HG03025 (cell line): Measurements from ENCODE around the gene XPO6.
"Not testable (repeated sequence)": the region's sequence is repeated elsewhere in the genome, so short reads cannot be mapped to it uniquely, and the experiment has no call there.

Experiments used
- ATAC-seq: cut with Tn5 transposase; IDR thresholded peaks from one replicate; pipeline ENCODE4 v1.9.1; 2021; ENCODE audit warnings: mild to moderate bottlenecking, moderate library complexity; ENCODE audit not compliant: unreplicated experiment, low FRiP score

XPO6 gene, protein sequence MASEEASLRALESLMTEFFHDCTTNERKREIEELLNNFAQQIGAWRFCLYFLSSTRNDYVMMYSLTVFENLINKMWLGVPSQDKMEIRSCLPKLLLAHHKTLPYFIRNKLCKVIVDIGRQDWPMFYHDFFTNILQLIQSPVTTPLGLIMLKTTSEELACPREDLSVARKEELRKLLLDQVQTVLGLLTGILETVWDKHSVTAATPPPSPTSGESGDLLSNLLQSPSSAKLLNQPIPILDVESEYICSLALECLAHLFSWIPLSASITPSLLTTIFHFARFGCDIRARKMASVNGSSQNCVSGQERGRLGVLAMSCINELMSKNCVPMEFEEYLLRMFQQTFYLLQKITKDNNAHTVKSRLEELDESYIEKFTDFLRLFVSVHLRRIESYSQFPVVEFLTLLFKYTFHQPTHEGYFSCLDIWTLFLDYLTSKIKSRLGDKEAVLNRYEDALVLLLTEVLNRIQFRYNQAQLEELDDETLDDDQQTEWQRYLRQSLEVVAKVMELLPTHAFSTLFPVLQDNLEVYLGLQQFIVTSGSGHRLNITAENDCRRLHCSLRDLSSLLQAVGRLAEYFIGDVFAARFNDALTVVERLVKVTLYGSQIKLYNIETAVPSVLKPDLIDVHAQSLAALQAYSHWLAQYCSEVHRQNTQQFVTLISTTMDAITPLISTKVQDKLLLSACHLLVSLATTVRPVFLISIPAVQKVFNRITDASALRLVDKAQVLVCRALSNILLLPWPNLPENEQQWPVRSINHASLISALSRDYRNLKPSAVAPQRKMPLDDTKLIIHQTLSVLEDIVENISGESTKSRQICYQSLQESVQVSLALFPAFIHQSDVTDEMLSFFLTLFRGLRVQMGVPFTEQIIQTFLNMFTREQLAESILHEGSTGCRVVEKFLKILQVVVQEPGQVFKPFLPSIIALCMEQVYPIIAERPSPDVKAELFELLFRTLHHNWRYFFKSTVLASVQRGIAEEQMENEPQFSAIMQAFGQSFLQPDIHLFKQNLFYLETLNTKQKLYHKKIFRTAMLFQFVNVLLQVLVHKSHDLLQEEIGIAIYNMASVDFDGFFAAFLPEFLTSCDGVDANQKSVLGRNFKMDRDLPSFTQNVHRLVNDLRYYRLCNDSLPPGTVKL

DNA sequence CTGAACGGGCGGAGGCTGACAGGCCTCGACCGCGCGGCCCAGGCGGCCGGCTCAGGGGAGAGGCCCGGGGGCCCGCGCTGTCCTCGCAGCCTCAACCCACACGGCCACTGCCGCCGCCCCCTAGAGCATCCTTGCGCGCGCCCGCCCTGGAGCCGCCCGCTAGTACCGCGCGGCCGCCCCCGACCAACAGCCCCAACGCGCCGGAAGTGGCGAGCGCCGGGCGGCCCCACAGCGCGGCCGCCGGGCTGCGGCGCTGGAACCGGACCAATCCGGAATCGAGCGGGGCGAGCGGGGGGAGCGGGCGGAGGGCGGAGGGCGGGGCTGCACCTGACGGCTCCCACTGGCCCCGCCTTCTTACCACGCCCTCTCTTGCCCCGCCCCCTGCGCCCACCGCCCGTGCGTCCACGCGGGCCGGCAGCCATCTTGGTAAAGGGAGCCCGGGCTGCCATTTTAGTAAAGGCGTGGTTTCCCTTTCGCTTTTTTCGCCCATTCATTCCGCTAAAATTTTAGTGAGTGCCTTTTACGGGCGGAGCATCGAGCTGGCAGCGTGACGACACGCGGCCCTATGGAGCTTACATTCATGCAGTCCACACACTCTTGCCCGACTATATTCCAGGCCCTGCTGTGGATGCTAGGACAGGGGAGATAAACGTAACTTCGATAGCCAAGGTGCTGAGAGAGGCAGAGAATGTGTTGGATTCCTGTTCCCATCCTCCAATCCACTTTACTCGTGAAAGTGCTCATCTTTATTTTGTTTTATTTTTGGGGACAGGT is at the start of gene XPO6:
XPO6 (minus strand) TSS at position 208 of the 774 bp plus-strand sequence. CDS start 597 bp downstream, outside the sequence.
- ATAC-seq: peak; percentile 61

DNA sequence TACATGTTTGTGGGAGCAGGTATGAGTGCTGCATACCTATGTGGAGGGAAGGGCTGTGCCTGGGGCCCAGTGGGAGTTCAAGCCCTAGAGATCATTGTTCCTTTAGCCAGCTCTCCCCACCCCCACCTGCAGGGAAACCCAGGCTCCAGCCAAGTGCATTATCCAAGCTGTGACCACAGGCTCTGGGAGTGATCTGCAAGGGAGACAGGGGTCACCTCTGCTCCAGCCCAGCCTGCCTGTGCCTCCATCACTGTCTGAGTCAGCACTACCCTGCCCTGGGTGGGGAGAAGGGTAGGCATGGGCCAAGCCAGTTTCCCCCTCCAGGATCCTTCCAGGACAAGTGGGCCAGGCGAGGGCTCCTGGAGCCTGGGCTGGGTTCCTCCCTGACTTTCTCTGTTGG is 48.4 kb upstream of the XPO6 start:
- no peak for ATAC-seq

DNA sequence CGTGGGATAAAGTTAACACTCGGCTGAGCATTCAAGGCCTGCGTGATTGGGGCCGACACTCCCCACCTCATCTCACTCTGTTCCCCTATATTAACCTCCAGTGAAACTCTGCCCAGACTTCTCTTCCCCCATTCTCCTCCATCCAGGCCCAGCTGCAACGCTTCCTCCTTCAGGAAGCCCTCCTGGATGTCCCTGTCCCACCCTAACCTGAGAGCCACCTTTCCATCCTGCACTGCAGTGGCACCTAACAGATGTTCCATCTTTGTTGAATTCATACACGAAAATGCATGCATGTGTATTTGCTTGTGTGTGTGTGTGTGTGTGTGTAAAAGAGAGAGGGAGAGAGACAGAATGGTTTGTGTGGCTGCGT is 48.0 kb upstream of the XPO6 start:
- no peak for ATAC-seq

DNA sequence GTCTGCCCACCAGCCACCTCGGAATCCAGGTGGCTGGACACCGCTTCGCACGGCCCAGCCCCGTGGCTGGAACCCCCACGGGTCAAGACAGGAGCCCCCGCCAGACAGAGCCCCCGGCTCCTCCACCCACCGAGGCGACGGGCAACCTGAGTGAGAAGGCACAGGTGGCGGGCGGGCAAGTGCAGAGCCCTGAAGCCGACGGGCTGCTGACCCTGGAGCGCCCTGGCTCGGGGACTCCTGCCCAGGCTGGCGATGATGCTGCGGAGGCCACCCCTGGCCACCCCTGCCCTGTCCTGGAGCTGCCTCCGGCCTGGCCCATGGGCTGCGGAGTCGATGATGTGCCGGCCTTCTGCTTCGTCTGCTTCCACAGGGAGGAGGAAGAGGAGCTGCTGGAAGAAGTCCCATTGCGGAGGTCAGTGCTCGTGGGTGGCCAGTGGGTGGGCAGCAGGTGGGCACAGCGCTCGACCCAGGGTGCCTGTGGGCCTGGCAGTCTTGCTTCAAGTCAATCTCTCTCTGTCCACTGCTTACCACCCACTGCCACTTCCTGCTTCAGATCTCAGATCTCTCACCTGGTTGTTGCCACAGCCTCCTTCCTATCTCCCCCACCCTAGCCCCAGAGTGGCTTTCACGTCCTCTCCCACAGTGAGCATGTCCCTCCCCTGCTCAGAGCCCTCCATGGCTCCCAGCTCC is 47.5 kb upstream of the XPO6 start:
- no peak for ATAC-seq

DNA sequence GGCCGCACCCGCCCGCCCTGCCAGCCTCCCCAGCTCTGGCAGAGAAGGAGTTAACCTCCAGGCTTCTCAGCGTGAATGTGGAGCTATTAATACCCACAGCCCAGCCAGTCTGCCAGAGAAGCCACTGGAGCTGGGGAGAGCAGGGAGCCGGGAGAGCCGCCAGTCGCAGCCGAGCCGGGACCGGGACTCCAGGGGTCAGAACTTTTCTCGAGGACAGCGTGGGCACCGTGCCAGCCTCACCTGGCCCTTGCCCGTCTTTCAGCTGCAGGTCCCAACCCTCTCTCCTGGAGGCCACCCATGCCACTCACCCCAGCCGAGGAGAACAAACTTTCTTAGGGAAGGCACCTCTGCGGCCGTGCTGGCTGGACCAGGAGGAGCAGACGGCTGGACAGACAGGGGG is 46.8 kb upstream of the XPO6 start:
- ATAC-seq: no peak

DNA sequence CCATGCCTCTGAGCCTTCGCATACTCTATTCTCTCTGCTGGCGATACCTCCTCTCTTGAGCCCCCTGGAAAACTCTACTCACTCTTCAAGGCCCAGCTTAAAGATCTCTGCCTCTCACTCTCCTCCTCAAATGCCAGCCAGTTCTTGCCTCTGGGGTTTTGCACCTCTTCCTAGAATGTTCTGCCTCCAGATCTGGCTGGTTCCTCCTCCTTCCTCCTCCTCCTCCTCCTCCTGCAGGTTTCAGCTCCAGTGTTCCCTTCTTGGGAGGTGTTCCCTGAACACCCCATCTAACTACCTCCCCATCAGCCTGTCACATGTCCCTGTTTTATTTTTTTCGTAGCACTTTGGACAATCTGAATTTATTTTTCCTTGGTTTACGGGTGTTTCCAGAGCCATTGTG is 45.5 kb upstream of the XPO6 start:
- no peak for ATAC-seq

DNA sequence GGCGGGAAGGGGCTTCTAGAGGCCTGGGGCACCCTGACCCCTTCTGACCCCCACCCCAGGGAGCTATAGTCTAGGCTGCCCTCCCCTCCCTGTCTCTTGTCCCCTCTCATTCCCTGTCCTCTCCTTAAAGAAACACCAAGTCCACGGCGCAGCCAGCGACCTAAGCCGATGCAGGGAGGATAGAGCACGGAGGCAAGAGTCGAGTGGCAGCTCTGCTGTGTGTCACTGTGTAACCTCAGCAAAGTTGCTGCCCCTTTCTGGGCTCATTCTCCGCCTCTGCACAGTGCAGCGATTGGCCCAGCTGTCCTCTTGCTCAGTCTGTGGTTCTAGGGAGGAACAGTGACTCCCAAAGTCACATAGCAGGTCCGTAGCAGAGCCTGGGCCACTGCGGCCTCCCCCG is 44.1 kb upstream of the XPO6 start:
- no peak for ATAC-seq

DNA sequence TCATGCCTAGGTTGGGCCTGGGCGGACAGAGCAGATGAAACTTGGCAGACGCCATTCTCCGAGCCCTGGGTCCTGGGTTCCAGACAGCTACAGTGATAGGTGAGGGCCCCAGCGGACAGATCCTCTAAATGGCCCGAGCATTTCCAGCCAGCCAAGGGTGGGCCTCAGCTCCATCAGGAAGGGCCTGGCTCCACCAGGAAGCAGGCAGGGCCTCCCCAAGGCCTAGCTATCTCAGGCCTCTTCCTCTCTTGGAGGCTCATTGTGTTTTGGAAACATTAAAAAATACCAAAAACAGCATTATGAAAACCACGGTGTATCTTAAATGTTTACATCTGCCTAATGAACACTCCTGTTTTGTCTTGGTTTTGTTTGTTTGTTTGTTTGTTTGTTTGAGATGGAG is 42.4 kb upstream of the XPO6 start:
- no peak for ATAC-seq

DNA sequence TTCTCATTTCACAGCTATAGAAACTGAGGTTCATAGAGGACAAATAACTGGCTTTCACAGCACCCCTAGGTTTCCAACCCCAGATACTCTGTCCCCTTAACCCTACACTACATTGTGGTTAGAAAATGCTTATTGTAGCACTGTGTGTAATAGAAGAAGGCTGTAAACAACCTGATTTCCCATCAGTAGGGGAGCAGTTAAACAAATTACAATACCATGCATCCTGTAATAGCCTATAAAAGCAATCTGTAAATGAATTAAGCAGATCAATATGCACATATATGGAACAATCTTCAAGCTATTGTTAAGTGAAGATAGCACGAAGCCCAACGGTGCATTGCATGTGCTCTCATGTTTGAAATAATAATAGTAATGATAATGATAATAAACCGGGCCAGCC is 39.2 kb upstream of the XPO6 start:
- no peak for ATAC-seq

DNA sequence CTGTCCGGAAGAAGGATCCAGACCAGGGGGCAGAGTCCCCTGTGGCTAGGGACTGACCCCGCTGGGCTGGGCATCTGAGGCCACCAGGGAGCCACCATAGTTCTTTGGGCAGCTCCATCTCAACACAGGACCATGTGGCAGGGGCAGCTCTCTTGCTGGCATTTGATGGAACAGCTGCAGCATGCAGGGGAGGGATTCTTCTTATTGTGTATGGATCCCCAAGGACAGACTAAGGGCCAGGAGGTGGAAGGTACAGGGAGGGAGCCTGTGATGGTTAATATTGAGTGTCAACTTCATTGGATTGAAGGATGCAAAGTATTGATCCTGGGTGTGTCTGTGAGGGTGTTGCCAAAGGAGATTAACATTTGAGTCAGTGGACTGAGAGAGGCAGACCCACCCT is 37.7 kb upstream of the XPO6 start:
- ATAC-seq: not testable (repeated sequence)

DNA sequence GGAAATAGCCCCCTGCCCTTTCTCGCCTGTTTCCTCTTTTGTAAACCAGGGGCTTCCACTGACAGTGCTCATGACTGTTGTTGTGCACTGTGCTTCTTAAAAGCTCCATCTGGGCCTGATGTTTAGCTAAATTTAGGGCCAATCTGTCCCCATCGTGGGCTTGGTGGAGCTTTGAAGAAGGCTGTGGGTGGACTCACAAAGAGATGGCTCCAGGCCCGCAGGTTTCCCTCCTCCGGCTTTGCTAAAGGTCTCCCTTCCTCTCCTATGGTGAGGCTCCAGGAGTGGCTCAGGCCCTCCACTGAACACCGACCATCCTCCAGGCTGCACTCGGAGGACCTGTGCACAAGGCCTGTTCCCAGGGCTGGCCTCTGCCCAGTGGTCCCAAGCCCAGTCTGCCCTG is 30.2 kb upstream of the XPO6 start:
- ATAC-seq: no peak

DNA sequence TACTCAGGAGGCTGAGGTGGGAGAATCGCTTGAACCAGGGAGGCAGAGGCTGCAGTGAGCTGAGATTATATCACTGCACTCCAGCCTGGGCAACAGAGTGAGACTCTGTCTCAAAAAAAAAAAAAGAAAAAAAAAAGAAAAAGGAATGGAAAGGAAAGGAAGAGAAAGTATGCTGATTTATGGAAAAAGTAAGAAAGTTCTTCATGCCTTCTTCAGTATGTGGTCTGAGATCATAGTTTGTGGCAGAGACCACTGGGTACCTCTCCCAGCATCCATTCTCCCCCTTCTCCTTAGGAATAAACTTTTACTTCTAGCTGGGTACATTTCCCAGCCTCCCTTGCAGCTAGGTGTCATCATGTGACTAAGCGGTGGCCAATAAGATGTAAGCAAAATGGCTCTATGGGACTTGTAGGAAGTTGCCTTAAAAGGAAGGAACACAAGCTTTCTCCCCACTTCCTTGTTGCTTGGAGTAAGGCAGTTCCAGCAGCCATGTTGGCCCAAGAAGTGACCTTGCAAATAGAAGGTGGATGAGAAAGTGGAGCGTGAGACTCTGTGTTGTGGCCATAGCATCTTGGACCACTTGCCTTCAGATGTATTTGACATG is 26.1 kb upstream of the XPO6 start:
- no peak for ATAC-seq

DNA sequence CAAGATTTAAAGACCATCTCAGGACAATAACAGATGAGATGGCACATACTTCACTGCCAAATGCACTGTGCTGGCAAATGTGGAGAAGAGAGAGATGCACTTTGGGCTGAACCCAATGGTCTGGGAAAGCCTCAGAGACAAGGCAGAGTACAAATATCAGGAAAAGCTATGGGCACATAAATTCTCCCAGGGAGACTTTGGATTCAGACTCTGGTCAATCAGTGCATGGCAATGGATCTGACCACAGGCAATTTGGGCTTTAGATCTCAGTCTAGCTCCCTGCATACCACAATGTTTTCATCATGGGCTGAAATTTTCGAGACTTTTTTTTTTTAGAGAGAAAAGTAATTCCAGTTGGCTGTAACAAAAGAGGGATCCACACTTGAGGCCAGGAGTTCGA is 20.0 kb upstream of the XPO6 start:
- no peak for ATAC-seq

DNA sequence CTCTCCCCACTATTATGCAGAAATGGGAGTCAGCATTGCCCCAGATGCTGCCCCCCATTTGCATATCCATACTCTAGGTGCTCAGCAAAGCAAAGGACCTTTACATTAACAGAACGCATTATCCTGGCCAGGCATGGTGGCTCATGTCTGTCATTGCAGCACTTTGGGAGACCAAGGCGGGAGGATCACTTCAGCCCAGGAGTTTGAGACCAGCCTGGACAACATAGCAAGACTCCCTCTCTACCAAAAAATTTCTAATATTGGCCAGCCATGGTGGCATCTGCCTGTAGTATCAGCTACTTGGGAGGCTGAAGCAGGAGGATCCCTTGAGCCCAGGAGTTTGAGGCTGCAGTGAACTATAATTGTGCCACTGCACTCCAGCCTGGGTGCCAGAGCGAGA is 12.1 kb upstream of the XPO6 start:
- not testable (repeated sequence) for ATAC-seq

DNA sequence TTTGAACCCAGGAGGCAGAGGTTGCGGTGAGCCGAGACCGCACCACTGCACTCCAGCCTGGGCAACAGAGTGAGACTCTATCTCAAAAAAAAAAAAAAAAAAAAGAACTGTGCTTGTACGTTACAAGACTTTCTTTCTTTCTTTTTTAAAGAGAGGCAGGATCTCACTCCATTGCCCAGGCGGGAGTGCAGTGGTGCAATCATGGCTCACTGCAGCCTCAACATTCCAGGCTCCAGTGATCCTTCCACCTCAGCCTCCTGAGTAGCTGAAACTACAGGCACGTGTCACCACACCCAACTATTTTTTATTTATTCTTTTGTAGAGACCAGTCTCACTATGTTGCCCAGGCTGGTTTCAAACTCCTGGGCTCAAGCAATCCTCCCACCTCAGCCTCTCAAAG is 8.0 kb upstream of the XPO6 start:
- ATAC-seq: not testable (repeated sequence)

DNA sequence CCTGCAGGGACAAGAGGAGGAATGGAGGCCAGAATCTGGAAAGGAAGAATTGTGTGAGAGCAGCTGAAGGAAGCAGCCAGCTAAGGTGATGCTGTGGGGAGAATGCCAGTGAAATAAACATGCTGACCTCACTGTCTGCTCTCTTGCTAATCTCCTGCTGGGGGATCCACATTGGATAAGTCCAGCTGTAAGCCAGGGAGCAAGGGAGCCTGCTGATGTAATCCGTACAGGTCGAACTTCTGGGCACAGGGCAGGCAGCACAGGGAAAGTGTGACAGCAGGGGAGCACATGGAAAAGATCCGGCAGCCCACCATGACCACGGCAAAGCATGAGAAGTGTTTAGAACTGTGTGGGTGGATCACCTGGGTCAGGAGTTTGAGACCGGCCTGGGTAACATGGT is 7.5 kb upstream of the XPO6 start:
- no peak for ATAC-seq

DNA sequence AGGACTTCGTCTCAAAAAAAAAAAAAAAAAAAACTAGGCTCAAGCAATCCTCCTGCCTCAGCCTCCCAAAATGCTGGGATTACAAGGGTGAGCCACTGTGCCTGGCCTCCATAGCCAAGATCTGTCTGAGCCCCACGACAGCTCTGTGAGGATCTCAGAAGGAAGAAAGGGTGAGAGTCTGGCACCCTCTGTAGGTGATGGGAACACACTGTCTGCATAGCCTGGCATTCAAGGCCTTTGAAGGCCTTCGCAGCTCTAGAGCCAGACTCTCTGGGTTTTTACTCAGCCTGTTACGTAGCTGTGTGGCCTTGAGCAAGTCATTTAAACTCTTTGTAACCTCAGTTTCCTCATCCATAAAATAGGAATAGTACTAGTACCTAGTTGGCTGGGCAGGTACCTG is 6.3 kb upstream of the XPO6 start:
- no peak for ATAC-seq

DNA sequence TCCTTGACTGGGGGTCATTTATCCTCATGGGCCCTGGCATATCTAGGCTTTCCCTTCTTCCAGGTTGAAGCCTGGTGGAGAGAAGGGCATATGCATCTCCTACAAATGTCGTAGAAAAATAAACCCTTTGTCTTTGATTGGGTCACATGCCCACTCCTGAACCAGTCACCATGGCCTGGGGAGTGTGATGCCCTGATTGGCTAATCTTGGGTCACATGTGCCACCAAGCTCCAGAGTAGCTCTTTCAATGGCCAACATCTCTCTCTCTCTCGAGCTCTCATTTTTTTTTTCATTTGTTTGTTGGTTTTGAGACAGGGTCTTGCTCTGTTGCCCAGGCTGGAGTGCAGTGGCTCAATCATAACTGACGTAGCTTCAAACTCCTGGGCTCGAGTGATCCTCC is 5.6 kb upstream of the XPO6 start:
- ATAC-seq: no peak

DNA sequence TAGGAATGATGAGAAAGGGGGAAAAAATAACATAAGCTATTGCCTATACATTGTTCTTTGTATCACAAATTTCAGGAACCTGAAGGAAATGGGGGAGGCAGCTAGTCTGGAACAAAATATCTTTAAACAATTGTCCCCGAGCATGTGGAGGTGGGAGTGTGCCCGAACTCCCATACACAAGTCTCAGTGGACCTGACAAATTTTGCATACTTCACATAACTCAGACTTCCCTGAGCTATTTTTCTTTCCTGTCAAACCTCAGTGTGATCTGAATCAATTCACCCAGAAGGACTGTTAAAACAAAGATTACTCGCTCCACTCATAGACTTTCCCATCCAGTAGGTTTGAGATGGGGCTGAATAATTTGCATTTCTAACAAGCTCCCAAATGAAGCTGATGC is 1.6 kb upstream of the XPO6 start:
- no peak for ATAC-seq

DNA sequence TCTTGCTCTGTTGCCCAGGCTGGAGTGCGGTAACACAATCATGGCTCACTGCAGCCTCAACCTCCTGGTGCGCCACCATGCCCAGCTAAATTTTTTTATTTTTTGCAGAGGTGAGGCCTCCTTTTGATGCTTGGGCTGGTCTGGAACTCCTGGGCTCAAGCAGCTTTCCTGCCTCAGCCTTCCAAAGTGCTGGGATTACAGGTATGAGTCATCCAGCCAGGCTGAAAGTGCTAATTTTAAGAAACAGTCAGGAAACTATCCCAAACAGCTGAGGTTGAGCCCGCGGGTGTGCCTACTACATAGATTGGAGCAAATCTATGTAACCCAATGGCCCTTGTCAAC is 738 bp upstream of the XPO6 start:
- no peak for ATAC-seq
